NCI-H187 (cell line): ENCODE results near the gene FKBP1A.

ENCODE experiments used
- DNase-seq, 2 experiments: peaks; one replicate each; lab custom pipeline; 2025; lab: John Stamatoyannopoulos, UW

FKBP1A gene

GRCh38 chr20:1383623-1384404, 9.0 kb downstream of the FKBP1A start:
- DNase-seq, result peak; percentile 79 to 84

GRCh38 chr20:1382670-1383069, 10.2 kb downstream of the FKBP1A start:
- DNase-seq, result no peak

- DNase-seq, result peak in 1 of 2 experiments; percentile 73
These were observed 10.9 kb downstream of the FKBP1A start for GRCh38 chr20:1381753-1382591.

GRCh38 chr20:1378735-1379125, 14.1 kb downstream of the FKBP1A start:
- no peak for DNase-seq

- no peak for DNase-seq
These were observed 14.7 kb downstream of the FKBP1A start for GRCh38 chr20:1377984-1378734.

GRCh38 chr20:1377341-1377871, 15.4 kb downstream of the FKBP1A start:
- DNase-seq, result no peak

GRCh38 chr20:1376408-1377270, 16.2 kb downstream of the FKBP1A start:
- no peak for DNase-seq

GRCh38 chr20:1376007-1376406, 16.8 kb downstream of the FKBP1A start:
- DNase-seq, result no peak

- peak in 1 of 2 experiments; percentile 20 for DNase-seq
These were observed 17.3 kb downstream of the FKBP1A start for GRCh38 chr20:1375515-1375914.

GRCh38 chr20:1374246-1374645, 18.6 kb downstream of the FKBP1A start:
- DNase-seq, result no peak

- no peak for DNase-seq
These were observed 19.2 kb downstream of the FKBP1A start for GRCh38 chr20:1373614-1374013.

- DNase-seq, result no peak
These were observed 19.8 kb downstream of the FKBP1A start for GRCh38 chr20:1373036-1373435.

- no peak for DNase-seq
These were observed 20.9 kb downstream of the FKBP1A start for GRCh38 chr20:1371830-1372539.

GRCh38 chr20:1371202-1371782, 21.6 kb downstream of the FKBP1A start:
- no peak for DNase-seq

GRCh38 chr20:1370548-1371110, 22.2 kb downstream of the FKBP1A start:
- DNase-seq, result no peak

- no peak for DNase-seq
These were observed 22.9 kb downstream of the FKBP1A start for GRCh38 chr20:1369970-1370369.

- no peak for DNase-seq
These were observed 24.2 kb downstream of the FKBP1A start for GRCh38 chr20:1368448-1369199.

GRCh38 chr20:1367479-1367878, 25.4 kb downstream of the FKBP1A start:
- no peak for DNase-seq

- peak in 1 of 2 experiments; percentile 18 for DNase-seq
These were observed 28.7 kb downstream of the FKBP1A start for GRCh38 chr20:1364106-1364505.
